ENCODE results near the gene ALG10.
"Not testable (repeated sequence)": the region's sequence is repeated elsewhere in the genome, so short reads cannot be mapped to it uniquely, and the experiment has no call there.

ALG10 gene

GRCh38 chr12:34022079-34022830 is at the start of gene ALG10:
ALG10 (plus strand) TSS chr12:34022496; CDS start chr12:34022600, 104 bp downstream.
- DNase-seq (ENCODE audit: low read depth, low spot score): peak; percentile 98

- not testable (repeated sequence) for DNase-seq (ENCODE audit: low read depth, low spot score)
Observed at GRCh38 chr12:33972884-33973283, 49.4 kb upstream of the ALG10 start.

GRCh38 chr12:33977887-33978286 is 44.4 kb upstream of the ALG10 start:
- DNase-seq (ENCODE audit: low read depth, low spot score): no peak

GRCh38 chr12:33988197-33988805 is 34.0 kb upstream of the ALG10 start:
- DNase-seq (ENCODE audit: low read depth, low spot score): no peak

- DNase-seq (ENCODE audit: low read depth, low spot score): no peak
Observed at GRCh38 chr12:33988913-33989312, 33.4 kb upstream of the ALG10 start.

GRCh38 chr12:33994857-33995808 is 27.2 kb upstream of the ALG10 start:
- DNase-seq (ENCODE audit: low read depth, low spot score): no peak

- not testable (repeated sequence) for DNase-seq (ENCODE audit: low read depth, low spot score)
Observed at GRCh38 chr12:34008835-34009234, 13.5 kb upstream of the ALG10 start.

GRCh38 chr12:34016361-34016760 is 5.9 kb upstream of the ALG10 start:
- peak; percentile 3 for DNase-seq (ENCODE audit: low read depth, low spot score)

- DNase-seq (ENCODE audit: low read depth, low spot score): no peak
Observed at GRCh38 chr12:34021071-34021470, 1.2 kb upstream of the ALG10 start.

- DNase-seq (ENCODE audit: low read depth, low spot score): not testable (repeated sequence)
Observed at GRCh38 chr12:34027661-34028060, 5.4 kb downstream of the ALG10 start.

- no peak for DNase-seq (ENCODE audit: low read depth, low spot score)
Observed at GRCh38 chr12:34030591-34030990, 8.3 kb downstream of the ALG10 start.

- DNase-seq (ENCODE audit: low read depth, low spot score): no peak
Observed at GRCh38 chr12:34033628-34034296, 11.5 kb downstream of the ALG10 start.

GRCh38 chr12:34038357-34038756 is 16.1 kb downstream of the ALG10 start:
- DNase-seq (ENCODE audit: low read depth, low spot score): not testable (repeated sequence)

GRCh38 chr12:34046570-34046969 is 24.3 kb downstream of the ALG10 start:
- DNase-seq (ENCODE audit: low read depth, low spot score): no peak

GRCh38 chr12:34047855-34048254 is 25.6 kb downstream of the ALG10 start:
- not testable (repeated sequence) for DNase-seq (ENCODE audit: low read depth, low spot score)

- no peak for DNase-seq (ENCODE audit: low read depth, low spot score)
Observed at GRCh38 chr12:34048714-34049113, 26.4 kb downstream of the ALG10 start.

GRCh38 chr12:34051486-34051885 is 29.2 kb downstream of the ALG10 start:
- no peak for DNase-seq (ENCODE audit: low read depth, low spot score)

GRCh38 chr12:34054938-34055337 is 32.6 kb downstream of the ALG10 start:
- no peak for DNase-seq (ENCODE audit: low read depth, low spot score)

All from ELF-1 (cell line).